ENCODE results near the gene WASHC2A. TPM values are rescaled to one million over a fixed set of nuclear protein-coding genes. Genes with fewer than 3 reads are reported as not detected.
"Not testable (repeated sequence)": the region's sequence is repeated elsewhere in the genome, so short reads cannot be mapped to it uniquely, and the experiment has no call there.

WASHC2A gene
- total and polyA plus RNA-seq, 5 donors from 2014 or later, result 10.5 to 65.4 (median 17.2) TPM

- H3K4me3 ChIP-seq (ENCODE audit: low read depth, low read length); ATAC-seq (ENCODE audit: low read depth in 2 of 2); H3K9me3 ChIP-seq (ENCODE audit: control insufficient read depth in 2 of 2, low read length in 2 of 2); H3K27ac Mint-ChIP-seq; H3K36me3 Mint-ChIP-seq; H3K9me3 Mint-ChIP-seq; H3K4me3 Mint-ChIP-seq; H3K27me3 ChIP-seq (ENCODE audit: control insufficient read depth, insufficient read depth, low read length); H3K4me1 Mint-ChIP-seq; H3K36me3 ChIP-seq (ENCODE audit: control insufficient read depth, insufficient read depth, low read length); H3K4me1 ChIP-seq (ENCODE audit: control insufficient read depth, insufficient read depth, low read length, poor library complexity, severe bottlenecking); DNase-seq; H3K27ac ChIP-seq (ENCODE audit: insufficient read depth, low read length, poor library complexity, severe bottlenecking); H3K27me3 Mint-ChIP-seq: not testable (repeated sequence)
Measured at GRCh38 chr10:50055494-50056292, 12.1 kb upstream of the WASHC2A start.

- not testable (repeated sequence) for H3K27ac ChIP-seq (ENCODE audit: insufficient read depth, low read length, poor library complexity, severe bottlenecking); H3K9me3 Mint-ChIP-seq; ATAC-seq (ENCODE audit: low read depth in 2 of 2); H3K4me3 Mint-ChIP-seq; H3K27ac Mint-ChIP-seq; H3K4me3 ChIP-seq (ENCODE audit: low read depth, low read length); H3K36me3 ChIP-seq (ENCODE audit: control insufficient read depth, insufficient read depth, low read length); H3K4me1 ChIP-seq (ENCODE audit: control insufficient read depth, insufficient read depth, low read length, poor library complexity, severe bottlenecking); H3K36me3 Mint-ChIP-seq; DNase-seq; H3K4me1 Mint-ChIP-seq; H3K27me3 ChIP-seq (ENCODE audit: control insufficient read depth, insufficient read depth, low read length); H3K27me3 Mint-ChIP-seq; H3K9me3 ChIP-seq (ENCODE audit: control insufficient read depth in 2 of 2, low read length in 2 of 2)
Measured at GRCh38 chr10:50056654-50057053, 11.1 kb upstream of the WASHC2A start.

GRCh38 chr10:50058727-50059126, 9.0 kb upstream of the WASHC2A start:
- not testable (repeated sequence) for H3K9me3 Mint-ChIP-seq; H3K27ac ChIP-seq (ENCODE audit: insufficient read depth, low read length, poor library complexity, severe bottlenecking); H3K27me3 Mint-ChIP-seq; H3K36me3 Mint-ChIP-seq; H3K36me3 ChIP-seq (ENCODE audit: control insufficient read depth, insufficient read depth, low read length); H3K4me3 ChIP-seq (ENCODE audit: low read depth, low read length); H3K27ac Mint-ChIP-seq; H3K9me3 ChIP-seq (ENCODE audit: control insufficient read depth in 2 of 2, low read length in 2 of 2); H3K4me1 ChIP-seq (ENCODE audit: control insufficient read depth, insufficient read depth, low read length, poor library complexity, severe bottlenecking); H3K4me3 Mint-ChIP-seq; H3K27me3 ChIP-seq (ENCODE audit: control insufficient read depth, insufficient read depth, low read length); ATAC-seq (ENCODE audit: low read depth in 2 of 2); DNase-seq; H3K4me1 Mint-ChIP-seq

- not testable (repeated sequence) for H3K4me1 Mint-ChIP-seq; H3K27ac ChIP-seq (ENCODE audit: insufficient read depth, low read length, poor library complexity, severe bottlenecking); H3K27me3 Mint-ChIP-seq; H3K4me3 Mint-ChIP-seq; H3K36me3 Mint-ChIP-seq; H3K4me1 ChIP-seq (ENCODE audit: control insufficient read depth, insufficient read depth, low read length, poor library complexity, severe bottlenecking); H3K4me3 ChIP-seq (ENCODE audit: low read depth, low read length); ATAC-seq (ENCODE audit: low read depth in 2 of 2); H3K9me3 ChIP-seq (ENCODE audit: control insufficient read depth in 2 of 2, low read length in 2 of 2); H3K27ac Mint-ChIP-seq; H3K27me3 ChIP-seq (ENCODE audit: control insufficient read depth, insufficient read depth, low read length); DNase-seq; H3K9me3 Mint-ChIP-seq; H3K36me3 ChIP-seq (ENCODE audit: control insufficient read depth, insufficient read depth, low read length)
Measured at GRCh38 chr10:50059946-50060345, 7.8 kb upstream of the WASHC2A start.

GRCh38 chr10:50061548-50061947, 6.2 kb upstream of the WASHC2A start:
- H3K27ac ChIP-seq (ENCODE audit: insufficient read depth, low read length, poor library complexity, severe bottlenecking); H3K27ac Mint-ChIP-seq; H3K36me3 Mint-ChIP-seq; H3K4me3 ChIP-seq (ENCODE audit: low read depth, low read length); H3K4me1 ChIP-seq (ENCODE audit: control insufficient read depth, insufficient read depth, low read length, poor library complexity, severe bottlenecking); H3K4me3 Mint-ChIP-seq; H3K9me3 Mint-ChIP-seq; ATAC-seq (ENCODE audit: low read depth in 2 of 2); H3K27me3 Mint-ChIP-seq; H3K4me1 Mint-ChIP-seq; H3K36me3 ChIP-seq (ENCODE audit: control insufficient read depth, insufficient read depth, low read length); H3K9me3 ChIP-seq (ENCODE audit: control insufficient read depth in 2 of 2, low read length in 2 of 2); H3K27me3 ChIP-seq (ENCODE audit: control insufficient read depth, insufficient read depth, low read length); DNase-seq: not testable (repeated sequence)

GRCh38 chr10:50063100-50063499, 4.7 kb upstream of the WASHC2A start:
- no peak overlapping the region for H3K27ac Mint-ChIP-seq
- no peak overlapping the region for H3K4me3 ChIP-seq (ENCODE audit: low read depth, low read length)
- ATAC-seq (ENCODE audit: low read depth in 2 of 2), result no peak
- no peaks in the 10 kb centered on the region for H3K9me3 ChIP-seq (ENCODE audit: control insufficient read depth in 2 of 2, low read length in 2 of 2)
- H3K9me3 Mint-ChIP-seq, result no peaks in the 10 kb centered on the region
- no peak for DNase-seq
- H3K4me1 Mint-ChIP-seq, result peaks cover 0 to 9% (median under 1%) of the 10 kb centered on the region in 4 donors
- no peaks in the 10 kb centered on the region for H3K36me3 Mint-ChIP-seq
- no peak overlapping the region for H3K27ac ChIP-seq (ENCODE audit: insufficient read depth, low read length, poor library complexity, severe bottlenecking)
- no peak overlapping the region for H3K4me3 Mint-ChIP-seq
- no peaks in the 10 kb centered on the region for H3K4me1 ChIP-seq (ENCODE audit: control insufficient read depth, insufficient read depth, low read length, poor library complexity, severe bottlenecking)
- peaks cover 8% of the 10 kb centered on the region for H3K27me3 Mint-ChIP-seq
- no peaks in the 10 kb centered on the region for H3K36me3 ChIP-seq (ENCODE audit: control insufficient read depth, insufficient read depth, low read length)
- H3K27me3 ChIP-seq (ENCODE audit: control insufficient read depth, insufficient read depth, low read length), result no peaks in the 10 kb centered on the region

- H3K27me3 Mint-ChIP-seq; H3K4me1 ChIP-seq (ENCODE audit: control insufficient read depth, insufficient read depth, low read length, poor library complexity, severe bottlenecking); DNase-seq; H3K27ac ChIP-seq (ENCODE audit: insufficient read depth, low read length, poor library complexity, severe bottlenecking); H3K9me3 Mint-ChIP-seq; ATAC-seq (ENCODE audit: low read depth in 2 of 2); H3K36me3 ChIP-seq (ENCODE audit: control insufficient read depth, insufficient read depth, low read length); H3K27me3 ChIP-seq (ENCODE audit: control insufficient read depth, insufficient read depth, low read length); H3K4me3 ChIP-seq (ENCODE audit: low read depth, low read length); H3K36me3 Mint-ChIP-seq; H3K9me3 ChIP-seq (ENCODE audit: control insufficient read depth in 2 of 2, low read length in 2 of 2): not testable (repeated sequence)
- Mint-ChIP-seq H3K4me1 (peaks cover 5 to 21% (median 9%) of the 10 kb centered on the region in 4 donors), H3K4me3 (peak overlapping the region; percentile 15 to 87 (median 79)), H3K27ac (peak overlapping the region in 2 of 3 donors; percentile 42 to 77)
Measured at GRCh38 chr10:50068352-50068659, 552 bp downstream of the WASHC2A start.

- H3K4me3 ChIP-seq (ENCODE audit: low read depth, low read length); ATAC-seq (ENCODE audit: low read depth in 2 of 2); H3K4me1 Mint-ChIP-seq; H3K4me1 ChIP-seq (ENCODE audit: control insufficient read depth, insufficient read depth, low read length, poor library complexity, severe bottlenecking); DNase-seq; H3K36me3 Mint-ChIP-seq; H3K27me3 ChIP-seq (ENCODE audit: control insufficient read depth, insufficient read depth, low read length); H3K27ac ChIP-seq (ENCODE audit: insufficient read depth, low read length, poor library complexity, severe bottlenecking); H3K9me3 ChIP-seq (ENCODE audit: control insufficient read depth in 2 of 2, low read length in 2 of 2); H3K36me3 ChIP-seq (ENCODE audit: control insufficient read depth, insufficient read depth, low read length); H3K27ac Mint-ChIP-seq; H3K9me3 Mint-ChIP-seq; H3K27me3 Mint-ChIP-seq; H3K4me3 Mint-ChIP-seq: not testable (repeated sequence)
Measured at GRCh38 chr10:50075139-50075538, 7.4 kb downstream of the WASHC2A start.

All from CD4-positive, CD25-positive, alpha-beta regulatory T cell (primary cell).